Endometrial microvascular endothelial cells (primary cell): ENCODE results near the gene ZBTB20. TPM values are rescaled to one million over a fixed set of nuclear protein-coding genes. Genes with fewer than 3 reads are reported as not detected.
"Not testable (repeated sequence)": the region's sequence is repeated elsewhere in the genome, so short reads cannot be mapped to it uniquely, and the experiment has no call there.

Experiments
- in situ Hi-C: cut with HindIII; loops from 2 replicates; pipeline ENCODE4 v1.10.0; 2017; ENCODE audit warnings: low sequenced_read_pairs, low pct_unique_long_range_greater_than_20kb; ENCODE audit errors: inconsistent ontology term
- total RNA-seq: library from RNA; depleted of rRNA; stranded (reverse); fragments of >200 nt; gene quantifications from one replicate; pipeline ENCODE4 v1.2.3, GENCODE V29; 2015; ENCODE audit errors: inconsistent ontology term

ZBTB20 gene
- total RNA-seq, 1 donor from 2014 or later = 6.2 TPM

GRCh38 chr3:115151921-115152320, 4.8 kb upstream of the ZBTB20 start:
- in situ Hi-C loops = no loop called here

DNA sequence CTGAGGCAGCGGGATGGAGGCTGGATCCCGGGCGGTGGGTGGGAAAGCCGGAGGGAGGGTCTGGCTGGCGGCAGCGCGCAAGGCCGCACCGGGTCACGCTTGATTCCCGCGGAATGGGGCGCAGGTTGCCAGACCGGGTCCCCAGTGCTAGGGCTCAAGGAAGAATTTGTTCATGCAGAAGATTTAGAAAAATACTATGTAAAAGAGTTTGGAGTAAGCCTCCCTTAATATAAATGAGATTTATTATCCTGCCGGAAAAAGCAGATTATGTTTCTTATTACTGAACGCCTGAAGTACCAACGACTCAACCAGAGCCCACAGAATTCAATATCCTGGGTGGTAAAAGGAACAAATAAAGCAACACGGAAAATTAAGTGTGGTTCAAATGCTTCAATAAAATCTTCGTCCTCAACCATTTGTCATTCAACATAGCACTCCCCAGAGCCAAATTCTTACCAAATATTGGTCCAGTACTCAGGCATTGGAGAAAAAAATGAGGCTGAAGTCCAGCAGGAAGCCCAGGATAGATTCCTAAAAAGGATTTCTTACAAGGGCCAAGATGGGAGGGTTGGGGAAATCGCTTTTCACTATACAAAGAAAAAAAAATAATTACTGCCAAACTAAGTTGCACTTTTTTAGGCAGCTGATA, 1.2 kb upstream of the ZBTB20 start:
- in situ Hi-C loops = no loop called here

- in situ Hi-C loops = no loop called here
These were observed 447 bp upstream of the ZBTB20 start for GRCh38 chr3:115147329-115148141.

GRCh38 chr3:115146032-115146417, 1.1 kb downstream of the ZBTB20 start:
- in situ Hi-C loops = no loop called here

- in situ Hi-C loops = no loop called here
These were observed 5.9 kb downstream of the ZBTB20 start for GRCh38 chr3:115141033-115141757.

DNA sequence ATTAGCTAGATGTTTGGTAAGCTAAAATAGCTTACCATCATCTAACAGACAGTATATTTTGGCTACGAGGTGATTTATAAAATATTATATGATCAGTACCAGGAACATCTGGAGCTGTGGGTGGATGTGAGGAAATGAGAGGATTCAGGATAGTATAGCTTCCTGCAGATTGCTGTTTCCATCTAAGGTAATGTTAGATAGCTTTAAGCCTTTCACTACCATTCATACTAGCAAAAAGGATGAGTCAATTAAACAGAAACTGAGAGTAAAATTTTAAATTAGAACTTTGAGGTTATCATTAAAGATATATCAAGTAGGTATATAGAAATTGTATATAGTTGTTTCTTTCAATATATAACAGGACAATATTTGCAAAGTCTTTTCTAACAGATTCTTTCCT, 8.0 kb downstream of the ZBTB20 start:
- in situ Hi-C loops = no loop called here

- in situ Hi-C loops = no loop called here
These were observed 12.3 kb downstream of the ZBTB20 start for GRCh38 chr3:115134648-115135347.

GRCh38 chr3:115127208-115127607, 19.9 kb downstream of the ZBTB20 start:
- in situ Hi-C loops = no loop called here

DNA sequence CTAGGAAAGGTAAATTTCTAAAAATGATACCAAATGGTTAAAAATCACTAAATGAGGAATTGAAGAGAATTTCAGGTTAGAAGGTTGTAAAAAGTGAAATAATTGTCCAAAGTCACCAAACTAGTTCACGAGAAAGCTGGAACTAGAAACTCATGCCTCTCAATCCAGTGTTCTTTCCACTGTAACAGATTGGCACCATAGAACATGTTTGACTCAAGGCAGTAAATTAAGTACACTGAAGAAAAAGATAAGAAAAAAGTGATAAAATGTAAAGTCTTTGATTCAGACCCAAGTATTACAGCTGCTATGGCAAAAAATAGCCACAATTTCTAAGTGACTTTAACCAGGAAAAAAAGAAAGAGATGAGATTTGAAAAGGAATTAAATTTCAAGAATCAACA, 26.5 kb downstream of the ZBTB20 start:
- in situ Hi-C loops = no loop called here

DNA sequence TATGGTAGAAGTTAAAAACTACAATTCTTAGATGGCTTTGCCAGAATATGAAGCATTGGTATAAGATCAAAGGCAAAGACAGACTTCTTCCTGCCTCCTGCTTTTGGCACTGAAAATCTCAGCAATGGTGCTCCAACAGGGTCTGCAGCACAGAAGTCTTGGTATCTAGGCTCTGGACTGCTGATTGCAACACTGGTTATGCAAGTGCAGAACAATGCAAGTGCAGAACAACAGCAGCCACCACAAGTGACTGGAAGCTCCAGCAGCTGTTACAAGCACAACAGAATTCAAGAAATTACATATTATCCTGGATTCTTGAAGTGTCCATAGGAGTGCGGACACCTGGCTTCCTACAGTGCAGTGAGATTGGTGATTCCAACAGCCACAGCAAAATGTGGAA, 33.7 kb downstream of the ZBTB20 start:
- in situ Hi-C loops = no loop called here

- in situ Hi-C loops = no loop called here
These were observed 35.5 kb downstream of the ZBTB20 start for GRCh38 chr3:115111632-115112031.

DNA sequence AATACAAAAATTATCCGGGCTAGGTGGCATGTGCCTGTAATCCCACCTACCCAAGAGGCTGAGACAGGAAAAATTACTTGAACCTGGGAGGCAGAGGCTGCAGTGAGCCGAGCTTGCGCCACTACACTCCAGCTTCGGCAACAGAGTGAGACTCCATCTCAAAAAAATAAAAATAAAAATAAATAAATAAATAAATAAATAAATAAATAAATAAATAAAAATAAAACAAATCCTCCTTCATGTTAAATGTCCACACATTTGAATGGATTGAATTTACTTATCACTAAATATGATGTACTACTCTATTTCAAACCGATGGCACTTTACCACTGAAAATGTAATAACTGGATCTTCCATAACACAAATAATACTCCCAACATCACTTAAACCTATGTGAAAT, 36.3 kb downstream of the ZBTB20 start:
- in situ Hi-C loops = no loop called here

DNA sequence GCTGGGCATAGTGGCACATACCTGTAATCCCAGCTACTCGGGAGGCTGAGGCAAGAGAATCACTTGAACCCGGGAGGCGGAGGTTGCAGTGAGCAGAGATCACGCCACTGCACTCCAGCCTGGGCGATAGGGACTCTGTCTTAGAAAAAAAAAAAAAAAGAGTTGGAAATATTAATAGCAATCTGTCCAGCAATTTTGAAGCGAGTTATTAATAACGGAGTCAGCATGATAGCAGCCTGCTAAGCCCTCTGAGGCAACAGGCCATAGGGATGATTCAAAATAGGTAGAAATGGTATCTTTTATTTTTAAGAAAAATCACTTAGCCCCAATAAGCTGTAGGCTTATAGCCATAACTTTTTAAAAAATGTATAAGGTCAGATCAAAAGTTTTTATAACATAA, 37.0 kb downstream of the ZBTB20 start:
- in situ Hi-C loops = not testable (repeated sequence)

DNA sequence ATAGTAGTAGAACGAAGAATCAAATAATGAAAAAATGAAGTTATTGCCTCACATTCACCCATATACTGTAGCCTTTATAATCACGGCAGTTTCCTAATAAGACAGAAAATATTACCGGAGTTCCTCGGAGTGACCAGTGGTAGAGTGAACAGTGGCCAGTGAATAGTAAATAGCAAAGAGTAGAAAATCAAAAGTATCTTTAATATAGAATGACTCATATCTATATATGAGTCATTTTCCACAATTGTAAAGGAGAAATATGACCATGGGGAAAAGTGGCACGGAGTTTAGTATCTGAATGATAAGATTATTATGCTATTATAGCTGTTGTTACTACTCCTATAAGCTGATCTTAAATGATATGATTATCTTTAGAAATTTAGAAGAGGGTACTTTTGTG, 38.5 kb downstream of the ZBTB20 start:
- in situ Hi-C loops = no loop called here

GRCh38 chr3:115102046-115102445, 45.0 kb downstream of the ZBTB20 start:
- in situ Hi-C loops = no loop called here

DNA sequence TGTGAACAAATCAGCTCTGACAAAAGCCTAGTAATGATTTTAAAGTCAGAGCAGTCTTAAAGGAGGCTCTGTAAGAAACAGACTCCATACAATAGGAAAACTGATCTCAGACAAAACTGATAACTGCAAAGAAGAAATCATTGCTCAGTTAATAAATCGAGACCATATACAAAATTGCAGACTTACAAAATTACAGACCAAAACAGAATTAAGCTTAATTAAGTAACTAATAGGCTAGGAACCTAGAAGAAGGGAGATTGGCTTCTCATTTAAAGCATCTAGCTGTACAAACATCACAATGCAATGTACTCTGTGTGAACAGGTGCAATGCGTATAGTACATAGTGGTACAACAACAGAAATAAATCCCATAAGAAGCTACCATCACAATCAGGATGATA, 46.3 kb downstream of the ZBTB20 start:
- in situ Hi-C loops = no loop called here

DNA sequence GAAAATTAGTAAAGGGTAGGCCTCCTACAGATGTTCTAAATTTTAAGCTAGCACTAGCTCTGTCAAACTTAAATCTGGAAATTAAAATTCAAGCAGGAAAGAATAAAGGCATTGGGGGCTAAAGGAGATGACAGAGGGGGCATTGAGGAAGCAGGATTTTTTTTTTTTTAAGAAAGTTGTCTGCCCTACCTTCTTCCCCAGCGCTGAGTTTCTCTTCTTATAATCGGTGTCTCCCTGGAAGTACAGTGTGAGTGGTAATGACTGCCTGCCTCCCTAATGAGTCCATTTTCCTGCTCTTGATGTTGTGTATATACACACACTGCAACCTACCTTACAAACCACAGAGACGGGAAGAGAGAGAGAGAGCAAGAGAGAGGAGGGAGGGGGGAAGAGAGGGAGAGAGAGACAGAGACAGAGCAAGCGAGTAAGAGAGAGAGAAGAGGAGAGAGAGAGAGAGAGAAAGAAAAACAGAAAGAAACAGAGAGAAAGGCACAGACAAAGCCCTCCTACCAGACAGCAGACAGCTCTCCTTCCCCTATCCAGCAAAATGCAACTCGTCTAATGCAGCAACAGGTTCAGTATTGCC, 47.0 kb downstream of the ZBTB20 start:
- in situ Hi-C loops = no loop called here

DNA sequence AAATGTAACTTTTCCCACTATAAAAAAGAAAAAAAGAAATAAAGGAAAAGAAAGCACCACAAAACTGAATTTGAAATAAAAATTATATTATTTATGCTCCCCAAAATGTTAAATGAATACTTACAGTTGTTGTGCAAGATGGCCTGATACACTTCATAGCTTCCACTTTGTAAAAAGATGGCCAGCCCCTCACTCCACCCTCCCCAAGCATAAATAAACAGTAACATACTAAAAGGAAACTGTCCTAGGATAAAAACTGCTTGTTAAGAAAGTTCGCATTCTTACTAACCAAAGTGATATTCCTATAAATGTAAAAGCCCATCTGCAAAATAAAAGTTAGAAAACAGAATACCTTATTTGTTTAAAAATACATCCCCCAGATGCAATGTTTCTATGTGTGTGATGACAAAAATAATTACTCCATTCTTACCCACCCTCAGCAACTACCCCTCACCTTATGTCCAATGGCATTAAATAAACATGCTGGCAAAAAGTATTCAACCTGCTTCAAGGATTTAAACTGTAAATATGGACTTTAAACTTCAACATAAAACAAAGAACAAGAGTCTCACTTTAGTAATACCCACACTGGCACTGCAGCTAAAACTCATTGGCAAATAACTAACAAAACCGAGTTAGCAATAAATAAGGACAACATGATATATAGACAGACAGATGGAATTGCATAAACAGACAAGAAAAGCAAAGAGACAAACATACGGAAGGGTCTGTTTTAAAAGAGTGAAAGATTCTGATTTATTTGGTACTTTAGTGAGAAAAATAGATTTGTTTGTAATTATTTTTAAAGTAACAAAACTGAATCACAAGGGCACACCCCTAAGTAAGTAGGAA, 47.7 kb downstream of the ZBTB20 start:
- in situ Hi-C loops = no loop called here
